ENCODE results near the gene IL1RN. TPM values are rescaled to one million over a fixed set of nuclear protein-coding genes. Genes with fewer than 3 reads are reported as not detected.

Gene IL1RN
- total and polyA plus RNA-seq, 2 of the 13 experiments (the other 11 are each of a cell fraction or from before 2014, with no cell fraction given): 21.2 to 101 TPM

DNA sequence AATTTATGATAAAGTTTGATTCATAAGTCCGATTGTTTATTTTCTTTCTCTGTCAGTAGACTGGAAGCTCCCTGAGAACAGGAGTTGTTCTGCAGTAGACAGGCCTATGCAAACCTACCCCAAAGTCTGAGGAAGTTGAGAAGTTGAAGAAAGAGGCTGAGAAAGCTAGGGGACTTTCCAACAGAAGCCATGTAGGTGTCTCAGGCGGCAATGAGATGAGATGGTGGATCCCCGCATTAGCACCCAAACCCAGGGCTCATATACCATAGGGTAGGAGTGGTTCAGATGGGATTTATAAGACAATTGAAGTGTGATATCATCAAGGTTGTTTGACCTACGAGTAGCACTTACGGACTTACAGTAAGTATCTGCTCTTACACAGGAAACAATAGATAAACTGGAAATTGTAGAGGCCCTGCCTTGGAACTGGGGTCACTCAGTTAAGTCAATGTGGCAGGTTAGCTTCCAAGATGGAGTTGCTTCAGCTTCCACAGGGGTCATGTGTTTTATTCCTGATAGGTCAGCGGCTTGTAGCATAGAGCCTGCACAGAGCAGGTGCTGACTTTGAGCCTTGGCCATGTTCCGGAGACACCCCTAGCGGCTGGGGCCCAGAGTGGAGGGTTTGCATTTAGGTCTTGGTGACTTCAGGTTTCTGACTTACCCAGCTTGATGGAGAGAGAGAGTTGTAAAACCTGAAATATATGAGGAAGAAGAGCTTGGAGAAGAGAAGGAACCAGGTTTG is 44.1 kb downstream of the IL1RN start (continued):
- TF ChIP-seq, protein P1, sequence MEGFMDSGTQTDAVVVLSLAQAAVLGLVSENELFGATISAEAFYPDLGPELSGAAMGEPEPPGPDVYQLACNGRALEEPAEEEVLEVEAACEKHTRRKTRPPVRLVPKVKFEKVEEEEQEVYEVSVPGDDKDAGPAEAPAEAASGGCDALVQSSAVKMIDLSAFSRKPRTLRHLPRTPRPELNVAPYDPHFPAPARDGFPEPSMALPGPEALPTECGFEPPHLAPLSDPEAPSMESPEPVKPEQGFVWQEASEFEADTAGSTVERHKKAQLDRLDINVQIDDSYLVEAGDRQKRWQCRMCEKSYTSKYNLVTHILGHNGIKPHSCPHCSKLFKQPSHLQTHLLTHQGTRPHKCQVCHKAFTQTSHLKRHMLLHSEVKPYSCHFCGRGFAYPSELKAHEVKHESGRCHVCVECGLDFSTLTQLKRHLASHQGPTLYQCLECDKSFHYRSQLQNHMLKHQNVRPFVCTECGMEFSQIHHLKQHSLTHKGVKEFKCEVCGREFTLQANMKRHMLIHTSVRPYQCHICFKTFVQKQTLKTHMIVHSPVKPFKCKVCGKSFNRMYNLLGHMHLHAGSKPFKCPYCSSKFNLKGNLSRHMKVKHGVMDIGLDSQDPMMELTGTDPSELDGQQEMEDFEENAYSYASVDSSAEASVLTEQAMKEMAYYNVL (CRISPR knock-in tag; IDR thresholded peaks at IDR 0.05; ENCODE audit: borderline replicate concordance): no peak
- no peak for TF ChIP-seq FOSL1 (CRISPR knock-in tag; IDR thresholded peaks at IDR 0.05; ENCODE audit: borderline replicate concordance)
- TF ChIP-seq TBL1XR1 (IDR thresholded peaks at IDR 0.05; ENCODE audit: borderline replicate concordance, low read length, partially characterized antibody): no peak
- TF ChIP-seq, protein P2, sequence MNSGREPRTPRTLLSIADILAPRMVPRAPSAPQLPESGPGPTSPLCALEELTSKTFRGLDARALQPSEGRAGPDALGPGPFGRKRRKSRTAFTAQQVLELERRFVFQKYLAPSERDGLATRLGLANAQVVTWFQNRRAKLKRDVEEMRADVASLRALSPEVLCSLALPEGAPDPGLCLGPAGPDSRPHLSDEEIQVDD (CRISPR knock-in tag; IDR thresholded peaks at IDR 0.05; ENCODE audit: borderline replicate concordance): no peak
- no peak for TF ChIP-seq ADNP (CRISPR knock-in tag; IDR thresholded peaks at IDR 0.05)
- no peak for TF ChIP-seq HNRNPLL (IDR thresholded peaks at IDR 0.05; ENCODE audit: low read depth, low read length, poor library complexity, severe bottlenecking)

DNA sequence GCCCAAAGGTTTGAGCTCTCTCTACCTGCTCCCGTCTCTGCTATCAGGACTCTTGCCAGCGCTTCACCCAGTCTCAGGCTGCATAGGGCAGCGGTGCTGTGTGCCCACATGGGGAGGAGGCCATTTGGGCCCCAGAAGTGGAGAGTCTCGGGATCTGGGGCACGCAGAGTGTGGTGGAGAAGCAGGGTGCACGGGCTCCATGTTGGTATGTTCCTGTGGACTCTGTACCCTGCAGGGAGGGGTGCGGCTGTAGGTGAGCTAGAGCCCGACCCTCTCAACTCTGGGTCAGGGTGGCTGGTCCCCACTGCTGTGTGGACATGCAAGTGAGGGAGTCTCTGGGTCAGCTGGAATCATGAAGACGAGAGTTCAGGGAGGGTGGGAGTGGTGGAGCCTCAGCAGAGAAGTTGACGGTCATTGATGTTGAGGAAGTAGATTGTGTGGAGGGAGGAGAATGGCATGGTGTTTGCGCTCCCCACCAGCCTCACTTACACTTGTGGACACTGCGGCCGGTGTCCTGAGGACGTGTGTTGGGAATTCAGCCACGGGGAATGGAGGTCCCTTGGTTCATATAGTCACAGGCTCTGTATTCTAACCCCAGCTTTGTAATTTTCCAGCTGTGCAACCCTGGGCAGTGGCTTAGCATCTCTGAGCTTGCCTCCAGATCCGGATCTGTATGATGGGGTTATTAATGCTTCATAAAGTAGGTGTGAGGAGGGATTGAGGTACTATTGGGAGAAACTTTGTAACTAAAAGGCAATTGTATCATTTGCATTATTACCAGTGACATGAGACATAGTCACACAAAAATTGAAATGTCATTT is 45.5 kb downstream of the IL1RN start:
- Histone ChIP-seq H3K36me3 (replicated peaks in 1 of 2; ENCODE audit: control insufficient read depth in 1 of 2, insufficient read depth in 2 of 2, low read length in 2 of 2) (no peaks in the 10 kb centered on the region), H4K20me1 (ENCODE audit: insufficient read depth, low read length) (no peaks in the 10 kb centered on the region), H3K9ac (ENCODE audit: insufficient read depth, low read depth, low read length) (peak overlapping the region; percentile 48), H3K4me1 (ENCODE audit: insufficient read depth, low read length) (peaks cover 77% of the 10 kb centered on the region), H3K27ac (ENCODE audit: extremely low read length, insufficient read depth, low read length) (no peak overlapping the region), H2AFZ (ENCODE audit: low read length) (no peak overlapping the region), H3K79me2 (ENCODE audit: insufficient read depth, low read length) (no peaks in the 10 kb centered on the region), H3K9me3 (ENCODE audit: low read length) (no peaks in the 10 kb centered on the region), H3K4me2 (ENCODE audit: low read depth, low read length) (peak overlapping the region; percentile 63), H3K27me3 (ENCODE audit: control insufficient read depth in 1 of 2, insufficient read depth in 2 of 2, low read length in 2 of 2) (peaks cover 0 to 4% of the 10 kb centered on the region in 2 experiments; a peak in 2 of 5 replicates), H3K4me3 (replicated peaks in 1 of 3; ENCODE audit: insufficient read depth in 1 of 3, low read depth in 2 of 3, low read length in 3 of 3) (no peak overlapping the region; a peak in 1 of 6 replicates)
- FAIRE-seq (no peak), ATAC-seq (no peak), DNase-seq (ENCODE audit: low spot score) (no peak)
- ChIA-PET CTCF (ENCODE audit: low intra/inter-chr PET ratio, low total read pairs) (no interaction called here), POLR2A (interaction anchor here (0.9 to 5.2 kb wide), 5 partner anchors 8 to 35 kb away, joined by 3 to 36 read pairs (median 26); no protein-coding TSS in a partner anchor)
- in situ Hi-C loops (cut with HindIII; ENCODE audit: extremely low pct_ligation_motif_present, low pct_unique_long_range_greater_than_20kb): no loop called here
- no TSS peak for BruUV-seq (replicated peaks)
- WGBS (ENCODE audit: low lambda C conversion rate): 75% methylated on average over 16 of the region's 16 CpGs
- intact Hi-C loops (cut with micrococcal nuclease; ENCODE audit: unreplicated experiment): no loop called here
- TF ChIP-seq ZNF768 (CRISPR knock-in tag; IDR thresholded peaks at IDR 0.05) (peak; percentile 81), ZSCAN25 (CRISPR knock-in tag; IDR thresholded peaks at IDR 0.05) (peak; percentile 95), IRX3 (CRISPR knock-in tag; IDR thresholded peaks at IDR 0.05; ENCODE audit: borderline replicate concordance, low read depth) (no peak), SETDB1 (CRISPR knock-in tag; IDR thresholded peaks at IDR 0.05; ENCODE audit: borderline replicate concordance) (0 out of 2 replicates have a peak, but pooled peaks have one; percentile 78), NFATC3 (CRISPR knock-in tag; IDR thresholded peaks at IDR 0.05) (no peak), ZNF572 (CRISPR knock-in tag; IDR thresholded peaks at IDR 0.05) (peak; percentile 47; the same call in 1 of the 2 replicates), POLR2AphosphoS2 (IDR thresholded peaks at IDR 0.05; ENCODE audit: low read depth, low read length) (no peak), ZNF282 (IDR thresholded peaks at IDR 0.05; ENCODE audit: partially characterized antibody) (no peak), ZNF432 (CRISPR knock-in tag; IDR thresholded peaks at IDR 0.05; ENCODE audit: borderline replicate concordance) (no peak)
- TF ChIP-seq, protein P3, sequence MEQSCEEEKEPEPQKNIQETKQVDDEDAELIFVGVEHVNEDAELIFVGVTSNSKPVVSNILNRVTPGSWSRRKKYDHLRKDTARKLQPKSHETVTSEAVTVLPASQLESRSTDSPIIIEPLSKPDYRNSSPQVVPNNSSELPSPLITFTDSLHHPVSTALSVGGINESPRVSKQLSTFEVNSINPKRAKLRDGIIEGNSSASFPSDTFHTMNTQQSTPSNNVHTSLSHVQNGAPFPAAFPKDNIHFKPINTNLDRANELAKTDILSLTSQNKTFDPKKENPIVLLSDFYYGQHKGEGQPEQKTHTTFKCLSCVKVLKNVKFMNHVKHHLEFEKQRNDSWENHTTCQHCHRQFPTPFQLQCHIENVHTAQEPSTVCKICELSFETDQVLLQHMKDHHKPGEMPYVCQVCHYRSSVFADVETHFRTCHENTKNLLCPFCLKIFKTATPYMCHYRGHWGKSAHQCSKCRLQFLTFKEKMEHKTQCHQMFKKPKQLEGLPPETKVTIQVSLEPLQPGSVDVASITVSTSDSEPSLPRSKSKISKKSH (CRISPR knock-in tag; IDR thresholded peaks at IDR 0.05; ENCODE audit: borderline replicate concordance): peak; percentile 63; the same call in 1 of the 2 replicates
